Bronchial epithelial cell (primary cell): Measurements from ENCODE around the gene MGAT5. TPM values are rescaled to one million over a fixed set of nuclear protein-coding genes. Genes with fewer than 3 reads are reported as not detected.
A peak's percentile ranks its signal among the peaks of the same experiment; 100 is the strongest.

ENCODE experiments used
- DNase-seq: peaks from one replicate; pipeline ENCODE4 v3.0.0-alpha.2; 2010; ENCODE audit warnings: low read depth
- FAIRE-seq: peaks from 2 replicates; lab custom pipeline; 2011; peaks lifted over from hg19 to GRCh38; lab: Jason Lieb, UNC
- H3K27me3 ChIP-seq: 2 replicates; pipeline ENCODE4 v1.5.1; 2011; ENCODE audit warnings: low read length; ENCODE audit not compliant: control insufficient read depth, insufficient read depth
- H3K36me3 ChIP-seq: 2 replicates; pipeline ENCODE4 v1.5.1; 2011; ENCODE audit warnings: low read length; ENCODE audit not compliant: control insufficient read depth, insufficient read depth
- H3K4me3 ChIP-seq: 2 replicates; pipeline ENCODE4 v1.5.1; 2011; ENCODE audit warnings: mild to moderate bottlenecking, low read depth, low read length, control low read depth
- CTCF ChIP-seq: IDR thresholded peaks from 2 replicates; pipeline ENCODE4 v1.5.1; 2011; ENCODE audit warnings: mild to moderate bottlenecking, moderate library complexity, low read length, control low read depth, inconsistent platforms; ENCODE audit not compliant: insufficient read depth, severe bottlenecking
- total RNA-seq: library from RNA; depleted of rRNA; stranded (reverse); fragments of >200 nt; gene quantifications from 2 replicates; pipeline ENCODE4 v1.2.1, GENCODE V29; 2014

Gene MGAT5
- total RNA-seq, 1 donor from 2014 or later: 48.7 TPM

- Histone ChIP-seq H3K4me3 (no peak overlapping the region), H3K36me3 (no peaks in the 10 kb centered on the region), H3K27me3 (no peaks in the 10 kb centered on the region)
- no peak for FAIRE-seq
- TF ChIP-seq CTCF: no peak
- no peak for DNase-seq
Measured at GRCh38 chr2:134246154-134246874, 7.6 kb upstream of the MGAT5 start.

GRCh38 chr2:134247679-134248078 is 6.2 kb upstream of the MGAT5 start:
- no peak overlapping the region for H3K4me3 ChIP-seq
- FAIRE-seq (no peak), DNase-seq (no peak)

GRCh38 chr2:134248913-134249312 is 5.0 kb upstream of the MGAT5 start:
- no peaks in the 10 kb centered on the region for H3K27me3 ChIP-seq
- H3K4me3 ChIP-seq: no peak overlapping the region
- no peak for DNase-seq
- H3K36me3 ChIP-seq: no peaks in the 10 kb centered on the region
- FAIRE-seq: no peak
- no peak for TF ChIP-seq CTCF

More at GRCh38 chr2:134247679-134248078, 6.2 kb upstream of the MGAT5 start:
- TF ChIP-seq CTCF: no peak
- Histone ChIP-seq H3K36me3 (no peaks in the 10 kb centered on the region), H3K27me3 (no peaks in the 10 kb centered on the region)

GRCh38 chr2:134249755-134250154 is 4.1 kb upstream of the MGAT5 start:
- Histone ChIP-seq H3K27me3 (no peaks in the 10 kb centered on the region), H3K36me3 (no peaks in the 10 kb centered on the region), H3K4me3 (no peak overlapping the region)
- TF ChIP-seq CTCF: no peak
- DNase-seq (peak; percentile 30), FAIRE-seq (no peak)

GRCh38 chr2:134250840-134251461 is 2.9 kb upstream of the MGAT5 start:
- FAIRE-seq: no peak

More at GRCh38 chr2:134250840-134251461, 2.9 kb upstream of the MGAT5 start:
- no peaks in the 10 kb centered on the region for H3K36me3 ChIP-seq
- H3K27me3 ChIP-seq: no peaks in the 10 kb centered on the region
- no peak for TF ChIP-seq CTCF
- DNase-seq: no peak
- no peak overlapping the region for H3K4me3 ChIP-seq
